Transverse colon (tissue), 4 donors: ENCODE data around the gene AP5S1. TPM values are rescaled to one million over a fixed set of nuclear protein-coding genes. Genes with fewer than 3 reads are reported as not detected.

Source experiments
- DNase-seq: peaks from one replicate; pipeline ENCODE4 v3.0.0-alpha.2; 2019
- H3K27ac ChIP-seq, 4 donors: fragments of 200-600 bp; sonication (generic); 2 replicates each; pipeline ENCODE4 v1.5.1; 2016 to 2018; ENCODE audit warnings: inconsistent platforms in 4 of 4
- H3K27me3 ChIP-seq: fragments of 200-600 bp; sonication (generic); 2 replicates; pipeline ENCODE4 v1.5.1; 2017; ENCODE audit warnings: inconsistent platforms
- H3K36me3 ChIP-seq, 4 donors: fragments of 200-600 bp; sonication (generic); 2 replicates each; pipeline ENCODE4 v1.5.1; 2017 to 2019; ENCODE audit warnings: inconsistent platforms in 4 of 4
- H3K4me1 ChIP-seq, 4 donors: fragments of 200-600 bp; sonication (generic); 2 replicates each; pipeline ENCODE4 v1.5.1; 2017 to 2020; ENCODE audit warnings: inconsistent platforms in 4 of 4
- H3K4me3 ChIP-seq, 4 donors: fragments of 200-600 bp; sonication (generic); 1 replicate in 1 of 4; 2 replicates in 3 of 4; pipeline versions ENCODE4 v1.5.1 to v1.6.1; 2017 to 2019; ENCODE audit warnings: inconsistent platforms in 4 of 4
- H3K9me3 ChIP-seq, 2 donors: fragments of 200-600 bp; sonication (generic); 2 replicates each; pipeline ENCODE4 v1.5.1; 2017 to 2019; ENCODE audit warnings: inconsistent platforms in 2 of 2
- EP300 ChIP-seq: sonication (generic); formaldehyde crosslinking; IDR thresholded peaks from one replicate; pipeline ENCODE4 v1.6.1; 2017; ENCODE audit warnings: antibody characterized with exemption, low read depth
- POLR2A ChIP-seq: fragments of 450-650 bp; IDR thresholded peaks from one replicate; pipeline ENCODE4 v1.6.1; 2016; ENCODE audit warnings: antibody characterized with exemption, mild to moderate bottlenecking, moderate library complexity
- POLR2AphosphoS5 ChIP-seq, 3 donors: sonication (generic); formaldehyde crosslinking; IDR thresholded peaks; one replicate each; pipeline ENCODE4 v1.6.1; 2016; ENCODE audit warnings: antibody characterized with exemption in 3 of 3
- WGBS, 2 donors: methylation state at CpG; one replicate each; pipeline ENCODE4 v1.1.5; 2018; ENCODE audit warnings: low coverage in 1 of 2; 5-methylcytosine and 5-hydroxymethylcytosine counted together
- in situ Hi-C, 4 donors: fragments of 200-750 bp; cut with MboI; loops; one replicate each; pipeline versions ENCODE4 v1.15.0 to v1.15.1; 2017; ENCODE audit warnings: low sequenced_read_pairs in 3 of 4, low pct_ligation_motif_present in 1 of 4, low pct_unique_long_range_greater_than_20kb in 1 of 4
- intact Hi-C: fragments of 100-400 bp; cut with DNase I; formaldehyde crosslinking; loops from one replicate; pipeline ENCODE4 v1.15.1; 2023; ENCODE audit warnings: low total_unique reads
- total RNA-seq, 4 donors: library from RNA; depleted of rRNA; stranded (reverse); fragments of >200 nt; gene quantifications; one replicate each; pipeline ENCODE4 v1.1.0, GENCODE V29; 2016
- TF ChIP-seq, protein P1 (sequence below), 5 experiments: fragments of 200-600 bp in 3 of 5; fragments of 450-650 bp in 2 of 5; sonication (generic) in 3 of 5; IDR thresholded peaks; 1 replicate in 2 of 5; 2 replicates in 3 of 5; pipeline ENCODE4 v1.5.1; 2016 to 2017; ENCODE audit warnings: antibody characterized with exemption in 5 of 5, inconsistent platforms in 3 of 5, mild to moderate bottlenecking in 2 of 5, moderate library complexity in 1 of 5

The AP5S1 gene
- total RNA-seq, 4 donors from 2014 or later = 9.1 to 38.5 (median 17.0) TPM

GRCh38 chr20:3797592-3798372 lies 22.6 kb upstream of the AP5S1 start:
- WGBS, 2 donors = 7 to 50% methylated on average over 3 to 19 of the region's 19 CpGs
- peak overlapping the region; percentile 89 to 97 (median 94) for H3K27ac ChIP-seq
- peaks cover 18 to 46% (median 40%) of the 10 kb centered on the region in 4 donors for H3K4me1 ChIP-seq
- H3K9me3 ChIP-seq = no peaks in the 10 kb centered on the region
- TF ChIP-seq POLR2A (no peak), EP300 (no peak), POLR2AphosphoS5 (IDR thresholded peaks at IDR 0.05) (no peak)
- TF ChIP-seq, protein P1, sequence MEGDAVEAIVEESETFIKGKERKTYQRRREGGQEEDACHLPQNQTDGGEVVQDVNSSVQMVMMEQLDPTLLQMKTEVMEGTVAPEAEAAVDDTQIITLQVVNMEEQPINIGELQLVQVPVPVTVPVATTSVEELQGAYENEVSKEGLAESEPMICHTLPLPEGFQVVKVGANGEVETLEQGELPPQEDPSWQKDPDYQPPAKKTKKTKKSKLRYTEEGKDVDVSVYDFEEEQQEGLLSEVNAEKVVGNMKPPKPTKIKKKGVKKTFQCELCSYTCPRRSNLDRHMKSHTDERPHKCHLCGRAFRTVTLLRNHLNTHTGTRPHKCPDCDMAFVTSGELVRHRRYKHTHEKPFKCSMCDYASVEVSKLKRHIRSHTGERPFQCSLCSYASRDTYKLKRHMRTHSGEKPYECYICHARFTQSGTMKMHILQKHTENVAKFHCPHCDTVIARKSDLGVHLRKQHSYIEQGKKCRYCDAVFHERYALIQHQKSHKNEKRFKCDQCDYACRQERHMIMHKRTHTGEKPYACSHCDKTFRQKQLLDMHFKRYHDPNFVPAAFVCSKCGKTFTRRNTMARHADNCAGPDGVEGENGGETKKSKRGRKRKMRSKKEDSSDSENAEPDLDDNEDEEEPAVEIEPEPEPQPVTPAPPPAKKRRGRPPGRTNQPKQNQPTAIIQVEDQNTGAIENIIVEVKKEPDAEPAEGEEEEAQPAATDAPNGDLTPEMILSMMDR (IDR thresholded peaks at IDR 0.05) = no peak
- in situ Hi-C loops (no loop called here), intact Hi-C loops (no loop called here)
- peak; percentile 65 for DNase-seq
- H3K36me3 ChIP-seq = peaks cover 0 to 10% (median 0%) of the 10 kb centered on the region in 4 donors
- H3K27me3 ChIP-seq = no peaks in the 10 kb centered on the region
- H3K4me3 ChIP-seq = peak overlapping the region in 3 of 4 donors; percentile 43 to 56 (median 52)

- TF ChIP-seq EP300 (no peak), POLR2AphosphoS5 (IDR thresholded peaks at IDR 0.05) (no peak), POLR2A (no peak)
- TF ChIP-seq, protein P1 (IDR thresholded peaks at IDR 0.05) = no peak
- Histone ChIP-seq H3K27me3 (no peaks in the 10 kb centered on the region), H3K27ac (peak overlapping the region; percentile 89 to 97 (median 94)), H3K36me3 (peaks cover 0 to 12% (median 0%) of the 10 kb centered on the region in 4 donors), H3K4me3 (peak overlapping the region in 1 of 4 donors; percentile 56), H3K9me3 (no peaks in the 10 kb centered on the region), H3K4me1 (peaks cover 18 to 46% (median 40%) of the 10 kb centered on the region in 4 donors)
- intact Hi-C loops = no loop called here
- DNase-seq = no peak
- WGBS, 2 donors = 33 to 68% methylated on average over 1 to 5 of the region's 5 CpGs
- in situ Hi-C loops = no loop called here
Observed at GRCh38 chr20:3798373-3798768, 22.0 kb upstream of the AP5S1 start.

DNA sequence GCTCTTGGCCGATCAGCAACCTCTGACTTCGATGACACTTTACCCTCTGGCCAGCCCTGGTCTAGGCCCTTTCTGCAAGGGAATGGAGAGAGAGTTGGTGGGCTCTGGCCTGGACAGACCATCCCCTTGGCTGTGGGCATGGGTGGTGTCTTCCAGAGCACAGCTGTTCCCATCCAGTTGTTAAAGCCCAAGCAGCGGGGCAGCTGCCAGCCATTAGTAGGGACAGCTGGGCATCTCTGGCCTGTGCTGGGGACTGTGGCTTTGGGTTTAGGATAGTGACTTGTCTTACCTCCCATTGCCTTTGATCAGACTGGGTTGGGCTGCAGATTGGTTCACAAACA lies 21.5 kb upstream of the AP5S1 start:
- in situ Hi-C loops = no loop called here
- Histone ChIP-seq H3K27ac (peak overlapping the region; percentile 89 to 97 (median 94)), H3K27me3 (no peaks in the 10 kb centered on the region), H3K36me3 (peaks cover 0 to 12% (median 0%) of the 10 kb centered on the region in 4 donors), H3K4me1 (peaks cover 18 to 46% (median 40%) of the 10 kb centered on the region in 4 donors), H3K4me3 (no peak overlapping the region), H3K9me3 (no peaks in the 10 kb centered on the region)
- TF ChIP-seq, protein P1 (IDR thresholded peaks at IDR 0.05) = no peak
- no peak for TF ChIP-seq POLR2A
- no peak for TF ChIP-seq EP300
- TF ChIP-seq POLR2AphosphoS5 (IDR thresholded peaks at IDR 0.05) = no peak
- 81 to 100% methylated on average over 2 to 3 of the region's 3 CpGs for WGBS, 2 donors
- DNase-seq = no peak
- intact Hi-C loops = no loop called here

- in situ Hi-C loops (no loop called here), intact Hi-C loops (no loop called here)
- no peak for TF ChIP-seq POLR2A
- no peak for TF ChIP-seq EP300
- TF ChIP-seq, protein P1 (IDR thresholded peaks at IDR 0.05) = no peak
- TF ChIP-seq POLR2AphosphoS5 (IDR thresholded peaks at IDR 0.05) = no peak
- Histone ChIP-seq H3K36me3 (peaks cover 0 to 12% (median 0%) of the 10 kb centered on the region in 4 donors), H3K27ac (peak overlapping the region; percentile 89 to 97 (median 94)), H3K4me1 (peaks cover 18 to 51% (median 39%) of the 10 kb centered on the region in 4 donors), H3K4me3 (no peak overlapping the region), H3K9me3 (no peaks in the 10 kb centered on the region), H3K27me3 (no peaks in the 10 kb centered on the region)
- DNase-seq = no peak
- 79% methylated on average over 18 of the region's 18 CpGs; no CpG with 5 or more reads in 1 of the 2 donors for WGBS, 2 donors
Observed at GRCh38 chr20:3800256-3800877, 20.0 kb upstream of the AP5S1 start.
